HCEC 1CT (cell line): ENCODE data around the gene IQGAP3.
"Not testable (repeated sequence)": the region's sequence is repeated elsewhere in the genome, so short reads cannot be mapped to it uniquely, and the experiment has no call there.

Experiments used
- DNase-seq: peaks from one replicate; pipeline ENCODE4 v3.0.0-alpha.2; 2017

The IQGAP3 gene

DNA sequence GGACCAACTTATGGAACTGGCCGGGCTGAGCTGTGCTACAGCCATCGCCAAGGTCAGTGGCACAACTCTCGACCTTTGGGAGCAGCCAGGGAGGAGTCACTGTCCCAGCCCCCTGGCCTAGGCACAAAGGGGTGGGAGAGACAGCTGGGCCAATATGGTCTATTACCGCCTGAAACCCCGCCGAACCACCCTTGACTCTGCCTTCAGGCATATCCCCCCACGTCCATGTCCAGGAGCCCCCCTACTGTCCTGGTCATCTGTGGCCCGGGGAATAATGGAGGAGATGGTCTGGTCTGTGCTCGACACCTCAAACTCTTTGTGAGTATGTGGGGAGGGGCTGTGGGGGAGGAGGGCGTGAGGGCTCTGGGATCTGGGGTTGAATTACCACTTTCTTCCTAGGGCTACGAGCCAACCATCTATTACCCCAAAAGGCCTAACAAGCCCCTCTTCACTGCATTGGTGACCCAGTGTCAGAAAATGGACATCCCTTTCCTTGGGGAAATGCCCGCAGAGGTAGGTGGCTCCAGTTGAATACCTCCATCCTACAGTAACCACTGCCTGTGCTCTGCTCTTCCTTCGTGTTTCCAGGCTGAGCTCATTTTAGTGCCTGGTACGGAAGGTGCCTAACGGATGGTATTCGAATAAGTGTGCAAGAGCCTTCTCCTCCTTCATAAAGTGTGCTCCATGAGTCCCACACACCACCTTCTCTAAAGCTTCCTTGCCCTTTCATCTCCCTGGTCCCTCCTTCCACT lies 20.0 kb upstream of the IQGAP3 start:
- DNase-seq: no peak

DNA sequence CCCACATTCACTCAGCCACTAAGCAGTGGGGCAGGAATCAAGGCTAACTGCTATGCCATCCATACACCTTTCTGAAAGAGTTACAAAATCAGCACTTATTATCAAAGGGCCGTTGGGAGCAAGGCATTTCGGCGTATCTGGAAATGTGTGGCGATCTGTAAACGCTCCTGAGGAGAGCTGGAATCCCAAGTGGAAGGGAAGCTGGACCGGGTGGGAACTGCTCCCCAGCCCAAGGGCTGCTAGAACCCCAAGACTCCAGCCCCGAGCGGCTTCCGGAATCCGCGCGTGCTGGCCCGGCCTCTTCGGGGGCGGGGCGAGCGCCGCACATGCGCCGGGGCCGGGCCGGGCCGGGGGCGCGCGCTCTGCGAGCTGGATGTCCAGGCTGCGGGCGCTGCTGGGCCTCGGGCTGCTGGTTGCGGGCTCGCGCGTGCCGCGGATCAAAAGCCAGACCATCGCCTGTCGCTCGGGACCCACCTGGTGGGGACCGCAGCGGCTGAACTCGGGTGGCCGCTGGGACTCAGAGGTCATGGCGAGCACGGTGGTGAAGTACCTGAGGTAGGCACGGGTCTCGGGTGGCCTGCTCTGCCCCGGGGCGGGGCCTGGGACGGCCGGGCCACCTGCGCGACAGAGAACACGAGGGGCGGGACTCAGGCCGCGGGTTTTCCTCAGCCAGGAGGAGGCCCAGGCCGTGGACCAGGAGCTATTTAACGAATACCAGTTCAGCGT lies 19.2 kb upstream of the IQGAP3 start, which contains the start of gene NAXE:
TSS of gene NAXE (plus strand) at position 345 of the 726 bp plus-strand sequence. CDS start at position 374, 29 bp downstream.
- peak; percentile 70 for DNase-seq

DNA sequence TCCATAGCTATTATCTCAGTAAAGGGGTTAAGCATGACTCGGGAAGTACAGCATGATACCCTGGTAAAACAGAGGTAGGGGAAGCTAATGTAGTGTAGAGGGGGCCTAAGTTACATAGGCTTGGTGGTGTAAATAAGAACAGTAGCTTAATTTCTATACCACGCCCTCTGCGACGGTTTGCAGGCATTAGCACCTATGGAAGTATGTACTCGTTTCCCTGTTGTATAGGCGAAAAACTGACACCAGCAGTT lies 18.7 kb upstream of the IQGAP3 start:
- DNase-seq: no peak

DNA sequence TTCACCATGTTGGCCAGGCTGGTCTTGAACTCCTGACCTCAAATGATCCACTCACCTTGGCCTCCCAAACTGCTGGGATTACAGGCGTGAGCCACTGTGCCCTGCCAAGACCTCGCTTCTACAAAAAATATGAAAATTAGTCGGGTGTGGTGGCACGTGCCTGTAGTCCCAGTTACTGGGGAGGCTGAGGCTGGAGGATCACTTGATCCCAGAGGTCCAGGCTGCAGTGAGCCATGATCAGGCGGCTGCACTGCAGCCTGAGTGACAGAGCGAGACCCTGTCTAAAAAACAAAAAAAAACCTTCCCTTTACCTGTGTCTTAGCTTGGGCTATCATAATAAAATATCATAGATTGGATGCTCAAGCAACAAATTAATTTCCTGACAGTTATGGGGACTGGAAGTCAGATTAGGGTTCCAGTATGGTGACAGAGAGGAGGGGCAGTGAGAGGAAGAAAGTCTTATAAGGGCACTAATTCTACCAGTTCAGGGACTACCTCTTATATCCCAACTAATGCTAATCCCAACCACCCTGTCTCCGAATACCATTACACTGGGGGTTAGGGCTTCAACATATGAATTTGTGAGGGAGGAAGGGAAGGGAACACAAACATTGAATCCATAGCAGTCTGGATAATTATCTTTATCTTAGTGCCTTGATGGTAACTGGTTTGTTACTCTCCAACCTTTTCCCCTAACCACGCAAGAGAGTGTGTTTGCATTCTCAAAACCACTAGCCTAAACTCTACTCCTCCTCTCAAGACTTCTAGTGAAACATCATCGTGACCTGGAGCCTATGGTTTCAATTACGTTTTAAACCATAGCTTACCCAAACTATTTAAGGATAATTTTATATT lies 18.2 kb upstream of the IQGAP3 start:
- no peak for DNase-seq

DNA sequence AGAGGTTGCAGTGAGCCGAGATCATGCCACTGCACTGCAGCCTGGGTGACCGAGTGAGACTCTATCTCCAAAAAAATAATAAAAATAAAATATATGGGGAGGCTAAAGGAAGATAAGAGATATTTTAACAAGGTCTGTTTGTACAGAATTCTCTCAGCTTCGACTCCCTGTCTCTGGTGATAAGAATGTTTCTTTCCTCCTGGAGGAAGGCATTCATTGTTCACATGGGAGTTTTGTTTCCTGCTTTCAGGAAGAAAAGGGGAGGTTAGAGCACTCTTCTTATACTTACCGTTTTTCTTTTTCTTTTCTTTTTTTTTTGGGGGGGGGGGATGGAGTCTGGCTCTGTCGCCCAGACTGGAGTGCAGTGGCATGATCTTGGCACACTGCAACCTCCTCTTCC lies 17.2 kb upstream of the IQGAP3 start:
- no peak for DNase-seq

DNA sequence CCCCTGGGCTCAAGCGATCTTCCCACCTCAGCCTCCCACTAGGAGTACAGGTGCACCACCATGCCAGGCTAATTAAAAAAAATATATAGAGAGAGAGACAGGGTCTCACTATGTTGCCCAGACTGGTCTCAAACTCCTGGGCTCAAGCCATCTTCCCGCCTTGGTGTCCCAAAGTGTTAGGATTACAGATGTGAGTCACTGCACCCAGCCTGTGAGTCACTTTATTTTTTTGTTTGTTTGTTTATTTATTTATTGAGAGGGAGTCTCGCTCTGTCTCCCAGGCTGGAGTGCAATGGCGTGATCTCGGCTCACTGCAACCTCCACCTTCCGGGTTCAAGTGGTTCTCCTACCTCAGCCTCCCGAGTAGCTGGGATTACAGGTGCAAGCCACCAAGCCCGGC lies 15.6 kb upstream of the IQGAP3 start:
- not testable (repeated sequence) for DNase-seq

DNA sequence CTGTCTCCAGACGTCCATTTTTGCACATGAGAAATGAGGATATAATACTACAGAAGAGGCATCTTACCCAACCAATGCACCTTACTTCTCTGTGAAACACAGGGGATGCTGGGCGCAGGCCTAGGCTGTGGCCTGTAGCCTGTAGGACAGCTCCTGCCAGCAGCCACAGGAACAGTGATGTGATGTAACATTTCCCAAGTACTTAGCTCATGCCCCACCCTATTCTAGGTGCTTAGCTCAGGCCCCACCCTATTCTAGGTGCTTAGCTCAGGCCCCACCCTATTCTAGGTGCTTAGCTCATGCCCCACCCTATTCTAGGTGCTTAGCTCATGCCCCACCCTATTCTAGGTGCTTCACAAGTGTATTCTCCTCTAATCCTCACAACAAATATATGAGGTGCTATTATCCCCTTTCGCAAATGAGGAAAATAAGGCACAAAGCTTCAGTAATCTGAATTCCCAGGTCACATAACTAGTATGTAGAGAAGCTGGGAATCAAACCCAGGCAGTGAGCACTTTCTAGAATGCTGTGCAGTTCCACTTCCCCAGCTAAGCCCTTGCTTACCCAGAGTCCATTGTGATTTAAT lies 14.6 kb upstream of the IQGAP3 start:
- no peak for DNase-seq

DNA sequence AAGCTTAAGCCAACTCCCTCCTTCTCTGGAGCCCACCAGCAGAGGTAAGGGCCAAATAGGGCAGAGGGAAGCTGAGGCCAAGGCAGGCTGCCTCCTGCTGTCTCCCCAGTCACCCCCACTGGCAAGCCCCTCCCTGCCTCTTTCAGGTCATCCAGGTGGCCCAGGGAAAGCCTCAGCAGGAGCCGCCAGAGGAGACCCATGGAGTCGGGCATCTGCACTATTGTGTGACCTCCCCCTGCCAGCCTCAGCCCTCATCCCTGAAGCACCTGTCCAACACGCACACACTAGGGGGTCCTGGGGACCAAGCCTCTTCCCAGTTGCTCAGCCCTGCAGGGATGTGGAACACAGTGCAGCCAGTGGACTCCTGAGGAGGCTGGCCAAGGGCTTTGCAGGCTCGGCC lies 14.0 kb upstream of the IQGAP3 start:
- no peak for DNase-seq

DNA sequence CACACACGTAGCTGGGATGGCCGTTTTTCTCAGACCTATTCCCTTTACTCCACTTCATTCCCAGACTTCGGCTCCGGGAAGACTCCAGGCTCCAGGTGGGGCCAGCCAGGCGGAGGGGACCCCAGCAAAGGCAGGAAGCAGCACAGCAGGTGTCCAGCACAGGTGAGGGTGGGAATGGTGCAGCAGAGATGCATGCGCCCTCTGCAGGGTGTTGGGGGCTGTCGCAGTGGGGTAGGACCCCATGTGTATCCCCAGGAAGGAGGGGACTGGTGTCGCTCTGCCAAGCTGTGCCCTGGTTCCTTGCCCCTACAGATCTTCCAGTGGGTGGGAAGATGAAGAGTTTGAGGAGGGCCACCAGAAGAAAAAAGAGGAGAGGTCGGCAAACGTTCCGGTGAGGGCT lies 12.4 kb upstream of the IQGAP3 start:
- DNase-seq: no peak

DNA sequence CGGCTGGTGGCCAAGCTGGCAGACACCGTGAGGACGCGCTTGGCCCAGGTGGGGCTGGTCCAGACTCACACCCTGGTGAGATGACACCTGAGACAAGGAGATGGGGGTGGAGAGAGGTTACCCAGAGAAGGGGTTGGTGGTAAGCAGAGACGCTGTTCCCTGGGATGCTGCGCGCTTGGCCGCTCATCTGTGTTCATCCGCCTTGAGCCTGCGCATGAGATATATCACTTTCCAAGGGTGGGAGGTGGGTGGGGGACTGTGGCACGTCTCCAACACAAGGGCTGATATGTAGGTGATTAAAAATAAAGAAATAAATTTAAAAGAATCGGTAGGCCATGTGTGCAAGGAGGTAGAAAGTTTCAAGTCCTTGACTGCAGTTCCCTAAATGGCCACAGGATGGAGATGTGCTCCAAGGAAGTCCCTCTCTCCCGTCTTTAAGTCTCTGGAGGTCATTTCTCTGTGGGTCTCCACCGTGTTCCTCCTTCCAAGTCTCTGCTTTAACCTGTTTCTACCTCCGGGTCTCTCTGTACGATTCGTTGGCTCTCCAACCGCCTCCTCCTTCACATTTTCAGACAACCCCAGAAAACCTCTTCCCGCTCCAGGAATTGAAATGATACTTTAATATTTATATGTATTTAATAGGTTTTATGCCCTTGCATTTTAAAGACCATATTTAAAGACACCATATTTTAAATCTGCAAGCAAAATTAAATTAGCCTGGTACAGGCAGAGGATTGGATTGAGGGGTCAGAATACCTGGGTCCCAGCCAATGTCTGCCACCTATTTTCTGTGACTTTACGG lies 11.7 kb upstream of the IQGAP3 start:
- peak; percentile 65 for DNase-seq

DNA sequence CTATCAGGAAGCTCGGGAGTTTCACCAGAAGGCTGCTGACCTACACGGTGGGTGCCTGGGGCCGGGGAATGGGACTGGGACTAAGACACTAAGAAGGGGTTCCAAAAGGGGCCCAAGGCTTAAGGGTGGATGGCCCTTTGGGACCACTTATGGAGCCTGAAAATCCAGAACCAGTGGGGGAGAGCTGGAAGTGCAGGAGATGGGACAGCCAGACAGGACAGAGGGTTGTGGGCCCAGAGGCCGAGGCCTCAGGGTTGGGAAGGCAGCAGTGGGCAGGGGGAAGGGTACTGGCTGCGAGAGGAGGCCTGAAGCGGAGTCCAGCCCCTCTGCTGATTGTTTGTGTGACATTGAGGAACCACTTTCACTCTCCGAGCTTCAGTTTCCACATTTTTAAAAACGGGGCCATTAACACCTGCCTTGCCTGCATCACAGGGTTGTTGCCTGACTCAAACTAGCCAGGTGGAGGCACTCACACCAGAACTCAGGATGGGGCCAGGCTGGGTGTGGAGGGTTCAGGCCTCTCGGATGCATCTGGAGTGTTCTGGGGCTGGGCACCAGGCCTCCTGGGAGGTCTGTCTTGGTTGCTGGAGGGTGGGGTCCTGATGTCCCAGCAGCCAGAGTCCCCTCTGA lies 10.1 kb upstream of the IQGAP3 start:
- DNase-seq: no peak

DNA sequence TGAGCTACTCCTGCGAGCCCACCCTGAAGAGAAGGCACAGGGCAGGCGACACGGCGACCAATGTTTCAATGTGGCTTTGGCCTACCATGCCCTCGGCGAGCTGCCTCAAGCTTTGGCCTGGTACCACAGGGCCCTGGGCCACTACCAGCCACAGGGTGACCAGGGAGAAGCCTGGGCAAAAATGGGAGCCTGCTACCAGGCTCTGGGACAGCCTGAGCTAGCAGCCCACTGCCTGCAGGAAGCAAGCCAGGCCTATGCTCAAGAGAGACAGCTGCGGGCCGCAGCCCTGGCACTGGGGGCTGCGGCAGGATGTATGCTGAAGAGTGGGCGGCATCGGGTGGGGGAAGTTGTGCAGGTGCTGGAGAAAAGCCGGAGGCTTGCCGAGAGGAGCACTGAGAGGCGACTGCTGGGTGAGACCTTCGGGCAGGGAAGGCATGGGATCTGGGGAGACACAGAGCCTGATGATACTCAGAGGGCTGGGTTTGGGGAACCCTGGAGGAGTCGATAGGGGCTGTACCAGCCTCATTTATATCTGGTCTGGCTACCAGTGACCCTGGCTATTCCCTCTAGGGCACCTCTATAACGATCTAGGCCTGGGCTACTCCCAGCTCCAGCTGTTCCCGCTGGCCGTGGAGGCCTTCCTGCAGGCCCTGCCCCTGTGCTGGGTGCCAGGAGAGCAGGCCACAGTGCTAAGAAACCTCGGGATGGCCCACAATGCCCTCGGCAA lies 9.5 kb upstream of the IQGAP3 start:
- DNase-seq: no peak

DNA sequence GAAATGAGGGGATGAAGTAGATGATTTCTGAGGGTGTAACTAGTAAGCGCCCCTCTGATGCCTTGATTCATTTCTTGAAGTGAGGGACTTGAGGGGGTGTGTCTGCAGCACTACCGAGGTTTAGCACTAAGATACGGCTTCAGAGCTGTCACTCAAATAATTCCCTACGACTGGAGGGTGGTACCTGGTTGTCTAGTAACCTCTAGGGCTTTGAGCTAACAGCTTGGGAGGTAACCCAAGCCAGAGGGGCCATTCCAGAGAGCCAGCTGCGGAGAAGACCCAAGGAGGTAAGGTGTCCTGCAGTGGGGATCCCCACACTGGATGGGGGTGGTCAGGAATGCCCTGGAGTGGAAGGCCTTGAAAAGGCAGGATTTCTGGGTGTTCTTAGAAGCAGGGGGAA lies 7.1 kb upstream of the IQGAP3 start, which contains the start of gene TTC24:
TSS of gene TTC24 (plus strand) at position 252 of the 400 bp plus-strand sequence. CDS start 1,642 bp downstream, outside the sequence.
- no peak for DNase-seq

DNA sequence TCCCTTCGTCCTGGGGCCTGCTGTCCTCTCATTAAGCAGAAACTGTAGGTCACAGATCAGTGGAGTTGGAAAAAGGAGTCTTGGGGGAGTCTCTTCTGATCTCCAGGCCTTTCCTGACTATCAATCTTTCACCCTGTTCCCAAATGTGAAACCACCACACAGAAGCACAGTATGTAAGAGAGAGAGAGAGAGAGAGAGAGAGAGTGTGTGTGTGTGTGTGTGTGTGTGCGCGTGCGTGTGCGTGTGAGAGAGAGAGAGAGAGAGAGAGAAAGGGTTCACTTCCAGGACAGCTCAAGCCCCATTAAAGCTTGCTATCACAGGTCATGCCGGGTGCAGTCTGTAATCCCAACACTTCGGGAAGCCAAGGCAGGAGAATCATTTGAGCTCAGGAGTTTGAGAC lies 5.7 kb upstream of the IQGAP3 start:
- no peak for DNase-seq

DNA sequence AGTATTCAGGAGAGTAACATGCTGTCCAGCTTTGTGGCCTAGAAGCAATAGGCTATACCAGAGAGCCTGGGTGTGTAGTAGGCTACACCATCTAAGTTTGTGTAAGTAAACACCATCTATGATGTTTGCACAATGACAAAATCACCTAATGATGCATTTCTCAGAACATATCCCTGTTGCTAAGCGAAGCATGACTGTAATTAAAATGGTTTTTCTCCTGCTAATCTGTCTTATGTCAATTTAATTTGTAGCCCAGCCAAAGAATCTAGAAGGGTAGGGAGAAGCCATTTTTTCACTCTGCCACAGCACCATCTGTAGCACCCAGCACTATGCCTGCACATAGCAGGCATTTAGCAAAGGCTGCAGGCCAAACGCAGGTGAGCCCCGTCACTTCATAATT lies 5.2 kb upstream of the IQGAP3 start:
- no peak for DNase-seq

DNA sequence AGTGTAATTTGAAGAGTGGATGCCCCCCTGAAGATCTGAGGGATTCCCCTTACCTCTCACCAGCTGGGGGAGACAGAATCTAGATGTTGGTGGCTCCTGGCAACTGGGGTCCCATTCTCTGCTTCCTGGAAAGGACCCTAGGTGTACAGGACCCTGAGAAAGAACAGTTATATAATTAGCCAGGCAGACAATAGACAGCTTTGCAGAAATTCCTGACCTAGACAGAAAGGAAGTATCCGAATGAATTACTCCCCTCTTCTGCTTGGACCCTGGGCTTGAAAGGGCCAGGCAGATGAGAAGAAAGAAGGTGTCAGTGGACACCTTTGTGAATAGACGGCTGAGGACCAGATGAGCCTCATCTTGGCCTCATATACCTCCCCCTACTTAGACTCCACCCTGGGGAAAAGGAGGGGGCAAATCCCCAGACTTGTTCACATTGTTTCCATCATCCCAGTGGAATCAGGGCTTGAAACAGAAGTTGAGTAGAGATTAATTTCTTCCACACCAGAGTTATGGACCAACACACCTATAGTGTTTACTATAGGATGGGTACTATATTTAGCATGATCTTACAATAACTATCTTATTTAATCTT lies 1.8 kb upstream of the IQGAP3 start:
- no peak for DNase-seq

DNA sequence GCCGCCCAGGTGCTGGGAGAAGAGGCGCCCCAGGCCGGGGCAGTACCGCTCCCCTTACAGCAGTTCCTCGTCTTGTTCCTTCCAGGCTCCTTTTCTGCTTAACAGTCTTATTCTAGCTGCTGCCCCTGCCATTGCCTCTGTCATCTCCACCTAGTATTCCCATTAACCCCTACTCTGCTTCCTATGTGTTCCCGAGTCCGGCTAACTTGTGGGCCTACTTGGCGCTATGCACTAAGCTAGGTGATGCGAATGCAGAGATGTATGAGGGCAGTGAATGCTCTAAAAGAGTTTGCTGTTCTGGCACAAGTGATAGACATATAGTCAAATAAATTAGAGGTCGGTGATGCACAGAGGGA lies 276 bp upstream of the IQGAP3 start:
- no peak for DNase-seq

DNA sequence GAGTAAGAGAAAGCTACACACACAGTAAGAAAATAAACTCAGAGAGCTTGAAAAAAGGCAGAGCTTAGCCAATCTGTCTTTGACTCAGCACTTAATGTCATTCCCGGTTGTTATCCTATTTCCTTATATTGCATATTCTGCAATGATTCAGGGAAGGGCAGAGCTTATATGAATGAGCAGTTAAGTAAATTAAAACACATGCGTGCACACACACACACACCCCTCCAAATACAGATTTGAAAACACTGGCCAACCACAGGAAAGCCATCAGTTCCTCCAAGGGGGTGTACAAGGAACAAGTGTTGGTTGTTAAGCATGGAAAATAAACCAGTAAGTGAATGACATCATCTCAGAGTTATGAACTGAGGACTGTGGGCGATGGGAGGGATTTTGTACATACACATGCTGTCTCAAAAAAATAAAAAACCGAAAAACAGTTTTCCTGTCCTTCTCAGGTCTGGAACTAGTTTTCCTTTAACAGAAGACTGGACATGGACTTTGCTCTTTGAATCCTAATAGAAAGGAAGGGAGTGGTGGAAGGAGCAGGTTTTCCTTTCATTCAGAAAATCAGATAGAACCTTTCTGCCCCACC lies 1.0 kb downstream of the IQGAP3 start:
- DNase-seq: peak; percentile 86

DNA sequence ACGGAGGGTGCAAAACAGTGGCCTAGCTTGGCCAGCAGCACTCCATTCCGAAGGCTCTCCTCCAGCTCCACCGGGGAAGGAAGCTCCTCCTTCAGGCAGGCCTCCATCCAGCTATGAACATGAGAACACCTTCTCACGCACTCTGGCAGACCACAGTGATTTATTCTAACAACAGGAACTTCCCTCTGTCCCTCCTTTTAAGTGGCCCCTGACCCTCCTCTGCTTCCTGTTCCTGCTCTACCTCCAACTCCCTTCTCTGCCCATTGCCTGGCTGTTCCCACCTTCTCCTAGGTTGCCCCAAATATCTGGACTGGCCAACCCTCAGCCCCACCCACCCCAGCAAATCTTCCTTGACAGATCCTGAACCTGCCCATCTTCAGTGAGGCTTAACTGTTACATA lies 5.9 kb downstream of the IQGAP3 start:
- DNase-seq: no peak

DNA sequence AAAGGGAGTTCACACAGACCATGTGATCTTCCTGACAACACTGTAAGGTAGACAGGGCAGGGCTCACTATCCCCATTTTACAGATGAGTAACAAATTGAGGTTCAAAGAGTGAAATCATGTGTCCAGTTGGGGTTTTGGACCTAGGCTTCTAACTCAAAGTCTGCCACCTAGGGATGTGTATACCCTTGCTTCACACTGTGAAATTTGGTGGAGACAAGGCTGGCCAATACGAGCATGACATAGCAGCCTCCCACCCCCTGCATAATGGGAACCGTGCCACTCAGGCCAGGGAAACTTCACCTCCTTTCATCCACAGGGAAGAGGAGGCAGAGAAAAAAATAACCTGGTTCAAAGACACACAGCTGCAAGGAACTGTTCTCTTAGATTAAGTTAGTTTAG lies 6.8 kb downstream of the IQGAP3 start:
- no peak for DNase-seq
